Panc1 (cell line): ENCODE results near the gene CLDN1.

Source experiments
- POLR2AphosphoS5 ChIP-seq: IDR thresholded peaks from 2 replicates; pipeline ENCODE4 v1.6.1; 2012; ENCODE audit warnings: mild to moderate bottlenecking, low read depth, low read length, moderate library complexity
- TF ChIP-seq, protein P1 (sequence below): fragments of 450-650 bp; IDR thresholded peaks from 2 replicates; pipeline ENCODE4 v1.5.1; 2017; ENCODE audit warnings: mild to moderate bottlenecking

DNA sequence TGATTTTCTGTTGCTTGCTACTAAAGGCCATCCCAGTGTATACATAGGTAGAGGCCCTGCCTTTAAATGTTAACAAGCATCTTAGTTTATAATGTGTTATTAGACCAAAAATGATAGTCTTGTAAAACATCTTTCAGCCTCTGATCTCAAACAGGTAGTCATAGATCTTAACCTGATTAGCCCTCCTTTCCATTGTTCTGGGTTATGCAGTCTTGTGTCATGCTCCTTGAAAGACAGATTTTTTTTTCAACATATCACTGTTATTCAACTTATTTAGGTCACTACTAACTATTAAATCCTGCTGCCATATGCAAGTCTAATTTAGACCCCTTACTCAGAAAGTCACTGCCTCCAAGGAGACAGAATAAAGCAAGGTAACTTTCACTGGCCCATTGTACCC is 46.6 kb upstream of the CLDN1 start:
- TF ChIP-seq POLR2AphosphoS5: no peak
- TF ChIP-seq, protein P1, sequence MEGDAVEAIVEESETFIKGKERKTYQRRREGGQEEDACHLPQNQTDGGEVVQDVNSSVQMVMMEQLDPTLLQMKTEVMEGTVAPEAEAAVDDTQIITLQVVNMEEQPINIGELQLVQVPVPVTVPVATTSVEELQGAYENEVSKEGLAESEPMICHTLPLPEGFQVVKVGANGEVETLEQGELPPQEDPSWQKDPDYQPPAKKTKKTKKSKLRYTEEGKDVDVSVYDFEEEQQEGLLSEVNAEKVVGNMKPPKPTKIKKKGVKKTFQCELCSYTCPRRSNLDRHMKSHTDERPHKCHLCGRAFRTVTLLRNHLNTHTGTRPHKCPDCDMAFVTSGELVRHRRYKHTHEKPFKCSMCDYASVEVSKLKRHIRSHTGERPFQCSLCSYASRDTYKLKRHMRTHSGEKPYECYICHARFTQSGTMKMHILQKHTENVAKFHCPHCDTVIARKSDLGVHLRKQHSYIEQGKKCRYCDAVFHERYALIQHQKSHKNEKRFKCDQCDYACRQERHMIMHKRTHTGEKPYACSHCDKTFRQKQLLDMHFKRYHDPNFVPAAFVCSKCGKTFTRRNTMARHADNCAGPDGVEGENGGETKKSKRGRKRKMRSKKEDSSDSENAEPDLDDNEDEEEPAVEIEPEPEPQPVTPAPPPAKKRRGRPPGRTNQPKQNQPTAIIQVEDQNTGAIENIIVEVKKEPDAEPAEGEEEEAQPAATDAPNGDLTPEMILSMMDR: no peak
